Ascending aorta (tissue), 2 donors: ENCODE results near the gene DDX49. TPM values are rescaled to one million over a fixed set of nuclear protein-coding genes. Genes with fewer than 3 reads are reported as not detected.

Experiments
- DNase-seq, 2 donors: peaks; one replicate each; pipeline ENCODE4 v3.0.0-alpha.2; 2019; ENCODE audit warnings: low spot score in 2 of 2
- H3K27ac ChIP-seq, 2 donors: fragments of 200-600 bp; sonication (generic); one replicate each; pipeline ENCODE4 v1.5.1; 2016 to 2017; ENCODE audit warnings: mild to moderate bottlenecking in 1 of 2
- H3K27me3 ChIP-seq: fragments of 200-600 bp; sonication (generic); one replicate; pipeline ENCODE4 v1.5.1; 2017
- H3K36me3 ChIP-seq, 2 donors: fragments of 200-600 bp; sonication (generic); one replicate each; pipeline ENCODE4 v1.5.1; 2016
- H3K4me1 ChIP-seq, 2 donors: fragments of 200-600 bp; sonication (generic); one replicate each; pipeline ENCODE4 v1.5.1; 2016 to 2017; ENCODE audit warnings: mild to moderate bottlenecking in 1 of 2
- H3K4me3 ChIP-seq, 2 donors: fragments of 200-600 bp; sonication (generic); one replicate each; pipeline ENCODE4 v1.5.1; 2016 to 2017; ENCODE audit warnings: mild to moderate bottlenecking in 1 of 2
- H3K9me3 ChIP-seq, 2 donors: fragments of 200-600 bp; sonication (generic); one replicate each; pipeline ENCODE4 v1.5.1; 2016
- intact Hi-C: fragments of 100-400 bp; cut with DNase I; formaldehyde crosslinking; loops from one replicate; pipeline ENCODE4 v1.15.1; 2023
- total RNA-seq: library from RNA; depleted of rRNA; stranded (reverse); fragments of >200 nt; gene quantifications from one replicate; pipeline ENCODE4 v1.1.0, GENCODE V29; 2016
- TF ChIP-seq, protein P1 (sequence below), 3 experiments: fragments of 200-600 bp in 2 of 3; fragments of 450-650 bp in 1 of 3; sonication (generic) in 2 of 3; IDR thresholded peaks; one replicate each; pipeline ENCODE4 v1.5.1; 2016 to 2019; ENCODE audit warnings: antibody characterized with exemption in 3 of 3, mild to moderate bottlenecking in 1 of 3, moderate library complexity in 1 of 3

Gene DDX49
- total RNA-seq, 1 donor from 2014 or later: 51.6 TPM

DNA sequence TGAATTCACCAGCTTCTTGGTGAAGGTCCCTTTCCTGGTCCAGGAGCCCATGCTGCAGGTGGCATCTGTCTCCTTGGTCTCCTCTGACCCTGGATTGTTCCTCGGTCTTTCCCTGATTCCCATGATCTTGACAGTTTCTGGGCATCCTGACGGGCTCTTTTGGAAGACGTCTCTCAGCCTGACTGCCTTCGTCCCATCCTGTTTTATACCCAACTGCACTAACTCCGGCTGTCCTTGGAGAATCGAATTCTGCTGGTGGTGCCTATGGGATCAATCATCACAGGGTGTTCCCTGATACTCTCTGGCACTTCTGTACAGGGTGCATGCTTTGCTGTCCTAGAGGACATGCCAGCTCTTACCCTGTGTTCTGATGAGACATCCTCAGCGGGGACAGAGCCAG, 42.6 kb upstream of the DDX49 start:
- H3K36me3 ChIP-seq: no peaks in the 10 kb centered on the region
- intact Hi-C loops: no loop called here
- no peak overlapping the region for H3K4me3 ChIP-seq
- TF ChIP-seq, protein P1, sequence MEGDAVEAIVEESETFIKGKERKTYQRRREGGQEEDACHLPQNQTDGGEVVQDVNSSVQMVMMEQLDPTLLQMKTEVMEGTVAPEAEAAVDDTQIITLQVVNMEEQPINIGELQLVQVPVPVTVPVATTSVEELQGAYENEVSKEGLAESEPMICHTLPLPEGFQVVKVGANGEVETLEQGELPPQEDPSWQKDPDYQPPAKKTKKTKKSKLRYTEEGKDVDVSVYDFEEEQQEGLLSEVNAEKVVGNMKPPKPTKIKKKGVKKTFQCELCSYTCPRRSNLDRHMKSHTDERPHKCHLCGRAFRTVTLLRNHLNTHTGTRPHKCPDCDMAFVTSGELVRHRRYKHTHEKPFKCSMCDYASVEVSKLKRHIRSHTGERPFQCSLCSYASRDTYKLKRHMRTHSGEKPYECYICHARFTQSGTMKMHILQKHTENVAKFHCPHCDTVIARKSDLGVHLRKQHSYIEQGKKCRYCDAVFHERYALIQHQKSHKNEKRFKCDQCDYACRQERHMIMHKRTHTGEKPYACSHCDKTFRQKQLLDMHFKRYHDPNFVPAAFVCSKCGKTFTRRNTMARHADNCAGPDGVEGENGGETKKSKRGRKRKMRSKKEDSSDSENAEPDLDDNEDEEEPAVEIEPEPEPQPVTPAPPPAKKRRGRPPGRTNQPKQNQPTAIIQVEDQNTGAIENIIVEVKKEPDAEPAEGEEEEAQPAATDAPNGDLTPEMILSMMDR (IDR thresholded peaks at IDR 0.05): no peak
- no peak overlapping the region for H3K27ac ChIP-seq
- H3K27me3 ChIP-seq: no peaks in the 10 kb centered on the region
- DNase-seq: no peak
- H3K9me3 ChIP-seq: no peaks in the 10 kb centered on the region
- H3K4me1 ChIP-seq: no peaks in the 10 kb centered on the region

GRCh38 chr19:18878058-18878797, 41.3 kb upstream of the DDX49 start:
- Histone ChIP-seq H3K36me3 (no peaks in the 10 kb centered on the region), H3K9me3 (no peaks in the 10 kb centered on the region), H3K27me3 (no peaks in the 10 kb centered on the region), H3K4me3 (no peak overlapping the region), H3K4me1 (no peaks in the 10 kb centered on the region), H3K27ac (no peak overlapping the region)
- intact Hi-C loops: no loop called here
- TF ChIP-seq, protein P1 (IDR thresholded peaks at IDR 0.05): no peak
- DNase-seq: no peak

GRCh38 chr19:18878858-18879578, 40.5 kb upstream of the DDX49 start:
- Histone ChIP-seq H3K27ac (no peak overlapping the region), H3K27me3 (no peaks in the 10 kb centered on the region), H3K4me1 (no peaks in the 10 kb centered on the region), H3K4me3 (no peak overlapping the region), H3K36me3 (no peaks in the 10 kb centered on the region), H3K9me3 (no peaks in the 10 kb centered on the region)
- intact Hi-C loops: no loop called here
- DNase-seq: no peak
- TF ChIP-seq, protein P1 (IDR thresholded peaks at IDR 0.05): no peak

DNA sequence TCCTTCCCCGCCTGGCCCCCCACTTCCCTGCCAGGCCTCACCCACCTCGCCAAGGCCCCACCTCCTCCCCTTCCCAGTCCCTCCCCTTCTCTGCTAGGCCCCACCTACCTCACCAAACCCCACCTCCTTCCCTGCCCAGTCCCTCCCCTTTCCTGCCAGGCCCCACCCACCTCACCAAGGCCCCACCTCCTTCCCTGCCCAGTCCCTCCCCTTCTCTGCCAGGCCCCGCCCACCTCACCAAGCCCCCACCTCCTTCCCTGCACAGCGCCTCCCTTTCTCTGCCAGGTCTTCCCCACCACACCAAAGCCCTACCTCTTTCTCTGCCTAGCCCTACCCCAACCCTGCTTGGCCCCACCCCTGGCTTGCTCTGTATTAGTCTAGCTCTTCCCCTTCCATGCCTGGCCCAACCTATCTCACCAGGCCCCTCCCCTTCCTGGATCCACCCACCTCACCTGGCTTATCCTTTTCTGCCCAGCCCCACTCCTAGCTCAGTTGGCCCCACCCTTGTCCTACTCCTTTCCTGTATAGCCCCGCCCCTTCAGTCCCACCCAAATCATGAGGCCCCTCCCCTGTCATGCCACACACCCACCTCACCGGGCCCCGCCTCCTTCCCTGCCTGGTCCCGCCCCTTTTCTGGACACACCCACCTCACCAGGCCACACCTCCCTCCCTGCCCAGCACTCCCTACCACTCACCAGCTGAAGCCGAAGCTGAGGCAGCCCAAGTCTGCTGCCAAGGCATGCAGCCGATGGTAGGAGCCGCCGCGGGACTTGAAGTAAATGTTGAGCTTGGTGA, 39.7 kb upstream of the DDX49 start:
- no peak for DNase-seq
- H3K9me3 ChIP-seq: no peaks in the 10 kb centered on the region
- no peaks in the 10 kb centered on the region for H3K27me3 ChIP-seq
- no peaks in the 10 kb centered on the region for H3K4me1 ChIP-seq
- no peaks in the 10 kb centered on the region for H3K36me3 ChIP-seq
- no peak overlapping the region for H3K4me3 ChIP-seq
- H3K27ac ChIP-seq: no peak overlapping the region
- intact Hi-C loops: no loop called here
- TF ChIP-seq, protein P1 (IDR thresholded peaks at IDR 0.05): no peak

DNA sequence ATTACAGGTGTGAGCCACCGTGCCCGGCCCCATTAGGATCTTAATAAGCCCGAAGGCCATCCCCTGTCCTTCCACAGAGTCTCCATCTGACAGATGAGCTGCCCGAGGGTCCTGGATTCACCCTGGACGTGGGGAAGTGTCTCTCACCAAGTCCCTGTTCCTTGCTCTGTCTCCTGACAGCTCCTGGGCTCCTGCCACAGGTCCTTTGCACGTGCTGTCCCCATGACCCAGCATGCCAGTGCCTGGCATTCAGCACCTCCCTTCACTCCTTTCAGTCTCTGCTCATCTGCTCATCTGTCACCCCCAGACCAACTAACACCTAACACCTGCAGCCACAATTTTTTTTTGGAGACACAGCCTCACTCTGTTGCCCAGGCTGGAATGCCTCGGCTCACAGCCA, 38.0 kb upstream of the DDX49 start:
- H3K4me3 ChIP-seq: no peak overlapping the region
- TF ChIP-seq, protein P1 (IDR thresholded peaks at IDR 0.05): no peak
- no peaks in the 10 kb centered on the region for H3K27me3 ChIP-seq
- DNase-seq: no peak
- H3K36me3 ChIP-seq: no peaks in the 10 kb centered on the region
- H3K27ac ChIP-seq: no peak overlapping the region
- no peaks in the 10 kb centered on the region for H3K9me3 ChIP-seq
- intact Hi-C loops: no loop called here
- no peaks in the 10 kb centered on the region for H3K4me1 ChIP-seq
